HG02973 (cell line): ENCODE results near the gene NINL.
"Not testable (repeated sequence)": the region's sequence is repeated elsewhere in the genome, so short reads cannot be mapped to it uniquely, and the experiment has no call there.

ENCODE experiments used
- ATAC-seq: cut with Tn5 transposase; IDR thresholded peaks from one replicate; pipeline ENCODE4 v1.9.1; 2021; ENCODE audit warnings: moderate library complexity; ENCODE audit not compliant: unreplicated experiment

The NINL gene

DNA sequence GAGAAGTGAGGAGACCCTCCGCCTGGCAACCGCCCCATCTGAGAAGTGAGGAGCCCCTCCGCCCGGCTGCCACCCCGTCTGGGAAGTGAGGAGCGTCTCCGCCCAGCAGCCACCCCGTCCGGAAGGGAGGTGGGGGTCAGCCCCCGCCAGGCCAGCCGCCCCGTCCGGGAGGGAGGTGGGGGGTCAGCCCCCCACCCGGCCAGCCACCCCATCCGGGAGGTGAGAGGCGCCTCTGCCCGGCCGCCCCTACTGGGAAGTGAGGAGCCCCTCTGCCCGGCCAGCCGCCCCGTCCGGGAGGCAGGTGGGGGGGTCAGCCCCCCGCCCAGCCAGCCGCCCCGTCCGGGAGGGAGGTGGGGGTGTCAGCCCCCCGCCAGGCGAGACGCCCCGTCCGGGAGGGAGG lies 23.6 kb downstream of the NINL start:
- not testable (repeated sequence) for ATAC-seq

- ATAC-seq, result no peak
These were observed 31.5 kb downstream of the NINL start for GRCh38 chr20:25553819-25554296.

DNA sequence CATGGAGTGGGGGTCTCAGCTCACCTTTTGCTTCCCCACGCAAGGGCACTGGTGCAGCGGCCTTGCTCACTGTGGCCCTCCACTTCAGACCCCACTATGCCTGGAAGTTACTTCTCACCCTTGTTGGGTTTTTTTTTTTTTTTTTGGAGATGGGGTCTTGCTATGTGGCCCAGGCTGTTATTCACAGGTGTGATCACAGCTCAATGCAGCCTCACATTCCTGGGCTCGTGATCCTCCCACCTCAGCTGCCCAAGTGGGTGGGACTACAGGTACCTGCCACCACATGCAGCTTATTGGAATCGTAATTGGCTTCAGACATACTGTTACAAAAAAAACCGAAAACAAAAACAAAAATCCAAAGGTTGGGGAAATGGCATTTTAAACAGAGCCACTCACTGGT lies 32.4 kb downstream of the NINL start:
- no peak for ATAC-seq

- ATAC-seq, result no peak
These were observed 33.7 kb downstream of the NINL start for GRCh38 chr20:25551413-25552215.

- ATAC-seq, result not testable (repeated sequence)
These were observed 34.5 kb downstream of the NINL start for GRCh38 chr20:25550645-25551337.

DNA sequence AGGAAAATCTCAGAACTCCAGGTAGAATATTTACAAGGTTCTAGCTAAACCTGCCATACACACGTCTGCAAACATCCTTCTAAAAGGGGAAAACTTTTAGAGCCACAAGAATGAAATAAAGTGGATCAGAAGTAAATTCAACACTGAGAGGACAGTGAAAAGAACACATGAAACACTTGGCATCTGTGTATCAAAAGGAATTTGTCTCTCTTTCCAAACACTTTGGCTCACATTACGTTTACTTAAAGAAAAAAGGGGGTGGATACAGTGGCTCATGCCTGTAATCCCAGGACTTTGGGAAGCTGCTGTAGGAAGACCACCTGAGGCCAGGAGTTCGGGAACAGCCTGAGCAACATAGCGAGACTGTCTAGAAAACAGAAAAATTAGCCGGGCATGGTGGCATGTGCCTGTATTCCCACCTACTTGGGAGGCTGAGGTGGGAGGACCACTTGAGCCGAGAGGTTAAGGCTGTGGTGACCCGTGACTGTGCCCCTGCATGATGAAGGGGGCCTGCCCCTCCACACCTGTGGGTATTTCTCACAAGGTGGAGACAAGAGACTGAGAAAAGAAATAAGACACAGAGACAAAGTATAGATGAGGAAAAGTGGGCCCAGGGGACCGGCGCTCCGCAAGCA lies 35.4 kb downstream of the NINL start:
- no peak for ATAC-seq

- ATAC-seq, result no peak
These were observed 36.1 kb downstream of the NINL start for GRCh38 chr20:25549172-25549773.

- no peak for ATAC-seq
These were observed 36.7 kb downstream of the NINL start for GRCh38 chr20:25548613-25549086.

GRCh38 chr20:25547999-25548398 lies 37.3 kb downstream of the NINL start:
- no peak for ATAC-seq

- no peak for ATAC-seq
These were observed 38.3 kb downstream of the NINL start for GRCh38 chr20:25547063-25547462.

- ATAC-seq, result no peak
These were observed 39.3 kb downstream of the NINL start for GRCh38 chr20:25546048-25546447.

- ATAC-seq, result no peak
These were observed 40.2 kb downstream of the NINL start for GRCh38 chr20:25545171-25545570.

GRCh38 chr20:25544734-25545133 lies 40.6 kb downstream of the NINL start:
- ATAC-seq, result no peak

DNA sequence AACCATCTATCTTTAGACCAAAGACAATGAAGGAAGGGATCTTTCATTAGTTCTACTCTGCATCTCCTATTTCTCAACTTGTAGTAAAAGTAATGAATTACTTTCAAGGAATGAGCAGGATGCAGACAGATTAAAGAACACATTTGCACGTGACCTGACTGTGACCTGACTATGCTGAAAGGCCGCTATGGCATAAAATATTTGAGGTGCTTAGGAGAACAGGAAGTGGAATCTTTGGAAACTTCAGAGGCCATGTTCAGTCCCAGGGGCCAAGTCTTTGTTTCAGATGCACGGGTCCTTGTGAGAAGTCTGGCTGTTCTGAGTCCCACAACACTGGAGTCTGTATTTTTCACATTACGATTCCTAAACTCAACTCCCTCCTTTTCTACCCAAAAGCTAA lies 41.0 kb downstream of the NINL start:
- no peak for ATAC-seq

DNA sequence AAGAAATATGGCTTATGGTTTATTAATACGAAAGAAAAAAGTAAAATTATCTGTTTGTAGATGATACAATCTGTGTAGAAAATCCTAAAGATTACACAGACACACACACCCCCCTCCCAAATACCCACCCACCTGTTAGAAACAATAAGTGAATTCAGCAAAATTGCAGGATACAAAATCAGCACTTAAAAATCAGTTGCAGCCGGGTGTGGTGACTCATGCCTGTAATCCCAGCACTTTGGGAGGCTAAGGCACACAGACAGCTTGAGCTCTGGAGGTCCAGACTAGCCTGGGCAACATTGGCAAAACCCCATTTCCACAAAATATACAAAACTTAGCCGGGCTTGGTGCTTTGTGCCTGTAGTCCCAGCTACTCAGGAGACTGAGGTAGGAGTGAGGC lies 42.3 kb downstream of the NINL start:
- ATAC-seq, result no peak

DNA sequence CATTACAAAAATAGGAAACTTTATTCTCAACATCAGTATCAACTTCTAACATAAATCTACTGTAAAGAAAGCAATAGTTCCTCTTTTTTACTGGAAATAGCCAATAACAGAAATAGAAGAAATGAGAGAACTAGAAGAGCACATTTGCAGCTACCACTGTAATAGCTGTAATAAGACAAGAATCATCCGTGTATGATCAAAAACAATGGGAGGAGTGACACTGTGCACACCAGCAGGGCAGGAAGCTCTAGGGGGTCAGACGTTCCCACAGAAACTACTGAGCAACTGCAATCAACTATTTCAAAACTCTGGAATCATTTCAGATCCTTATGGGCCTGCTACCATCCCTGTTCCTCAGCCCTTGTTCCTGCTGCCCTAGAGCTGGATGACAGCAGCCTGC lies 43.7 kb downstream of the NINL start:
- no peak for ATAC-seq

DNA sequence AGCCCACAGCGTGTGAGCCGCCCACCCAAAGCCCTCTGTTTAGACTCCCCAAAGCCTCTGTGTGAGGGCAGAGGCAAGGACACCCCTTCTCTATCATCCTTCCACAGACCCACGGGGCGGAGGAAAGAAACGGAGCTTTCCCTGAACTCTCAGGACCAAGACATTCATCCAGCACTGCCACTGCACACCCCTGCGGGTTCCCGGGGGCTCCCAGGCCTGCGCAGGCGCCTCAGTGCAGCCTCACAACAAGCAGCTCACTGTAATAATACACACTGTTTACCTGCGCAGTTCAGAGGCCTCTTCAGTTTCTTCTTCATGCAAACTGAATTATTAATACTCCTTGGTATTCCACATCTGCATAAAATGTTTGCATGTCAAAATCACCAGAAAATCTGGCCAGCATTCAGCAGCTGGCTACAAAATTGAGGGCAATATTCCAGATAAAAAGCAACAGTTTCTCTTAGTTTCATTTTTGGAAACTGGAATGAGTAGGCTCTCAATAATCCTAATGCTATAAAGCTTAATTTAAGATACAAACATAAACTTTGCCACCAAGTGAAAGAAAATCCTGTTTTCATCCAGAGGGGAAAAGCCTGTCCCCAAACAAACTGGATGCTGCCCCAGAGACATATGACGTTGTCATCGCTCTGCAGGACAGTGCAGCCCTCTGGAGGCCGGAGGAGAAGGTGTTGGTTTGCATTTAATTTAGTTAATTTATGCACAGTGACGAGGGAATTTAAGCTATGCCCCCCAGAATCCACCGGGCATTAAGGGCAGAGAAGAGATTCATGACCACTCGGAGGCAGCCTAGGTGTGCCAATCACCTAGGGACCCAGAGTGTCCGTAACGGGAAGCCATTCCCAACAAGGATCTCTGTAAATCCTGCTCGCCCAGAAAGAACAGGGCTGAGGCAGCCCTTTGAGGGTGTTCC lies 45.3 kb downstream of the NINL start:
- ATAC-seq, result no peak

GRCh38 chr20:25538838-25539665 lies 46.3 kb downstream of the NINL start:
- no peak for ATAC-seq

- ATAC-seq, result no peak
These were observed 47.4 kb downstream of the NINL start for GRCh38 chr20:25537890-25538289.
